NCI-H2227 (cell line): ENCODE results near the gene POT1.

Experiments used
- DNase-seq: peaks from one replicate; lab custom pipeline; 2025; ENCODE audit not compliant: unreplicated experiment; lab: John Stamatoyannopoulos, UW

POT1 gene

DNA sequence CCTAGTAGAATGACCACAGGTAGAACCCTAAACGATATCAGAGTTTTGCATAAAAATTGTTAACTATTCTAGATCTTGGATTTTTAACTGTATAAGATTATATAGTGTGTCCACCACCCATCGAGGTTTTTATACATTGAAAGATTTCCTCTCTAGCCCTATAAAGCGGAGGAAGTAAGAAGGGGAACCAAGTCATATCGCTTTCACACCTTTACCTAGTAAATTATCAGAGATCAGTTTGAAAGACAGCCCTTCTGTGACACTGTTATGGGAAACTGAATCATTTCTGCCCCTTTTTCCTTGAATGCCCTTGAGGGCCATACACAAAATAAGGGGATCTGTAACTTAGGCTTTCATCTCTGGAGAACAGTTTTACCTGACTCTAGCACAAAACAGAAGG, 155.7 kb downstream of the POT1 start:
- no peak for DNase-seq

DNA sequence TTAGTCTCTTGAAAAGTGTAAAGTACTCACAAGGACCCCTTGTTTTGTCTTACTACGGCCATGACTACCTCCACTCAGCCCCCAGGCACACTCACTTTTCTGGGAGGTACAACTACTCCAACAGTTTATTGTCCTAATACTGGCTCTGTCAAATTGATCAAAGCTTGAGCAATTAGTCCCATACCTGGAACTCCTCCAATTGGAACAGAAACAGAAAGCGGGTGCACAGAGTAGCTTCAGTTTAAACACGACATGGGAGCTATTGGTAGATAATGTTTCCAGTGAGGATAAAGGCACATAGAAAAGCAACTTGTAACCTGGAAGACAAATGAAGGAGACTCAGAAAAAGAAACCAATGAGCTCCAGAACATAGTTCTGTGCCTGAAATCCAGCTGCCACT, 156.3 kb downstream of the POT1 start:
- no peak for DNase-seq
